ENCODE data around the gene DIP2C.

DNA sequence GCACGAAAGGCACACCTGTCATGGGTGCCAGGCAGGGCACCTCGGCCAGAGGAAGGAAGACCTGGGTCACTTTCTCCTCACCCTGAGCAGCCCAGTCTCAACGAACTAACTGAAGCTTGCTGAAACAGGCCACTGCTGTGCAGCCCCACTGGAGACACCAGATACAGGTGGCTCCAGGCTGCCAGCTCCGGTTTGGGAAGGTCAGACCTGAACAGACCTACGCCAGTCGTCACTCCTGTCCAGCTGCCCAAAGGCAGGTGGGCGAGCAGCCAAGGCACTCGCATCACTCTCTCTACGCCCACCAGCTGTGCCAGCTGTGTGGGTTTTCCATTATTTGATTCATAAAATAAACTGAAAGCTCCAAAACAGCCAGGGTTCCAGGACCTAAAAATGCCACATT lies 298.2 kb downstream of the DIP2C start:
- TF ChIP-seq, protein P1, sequence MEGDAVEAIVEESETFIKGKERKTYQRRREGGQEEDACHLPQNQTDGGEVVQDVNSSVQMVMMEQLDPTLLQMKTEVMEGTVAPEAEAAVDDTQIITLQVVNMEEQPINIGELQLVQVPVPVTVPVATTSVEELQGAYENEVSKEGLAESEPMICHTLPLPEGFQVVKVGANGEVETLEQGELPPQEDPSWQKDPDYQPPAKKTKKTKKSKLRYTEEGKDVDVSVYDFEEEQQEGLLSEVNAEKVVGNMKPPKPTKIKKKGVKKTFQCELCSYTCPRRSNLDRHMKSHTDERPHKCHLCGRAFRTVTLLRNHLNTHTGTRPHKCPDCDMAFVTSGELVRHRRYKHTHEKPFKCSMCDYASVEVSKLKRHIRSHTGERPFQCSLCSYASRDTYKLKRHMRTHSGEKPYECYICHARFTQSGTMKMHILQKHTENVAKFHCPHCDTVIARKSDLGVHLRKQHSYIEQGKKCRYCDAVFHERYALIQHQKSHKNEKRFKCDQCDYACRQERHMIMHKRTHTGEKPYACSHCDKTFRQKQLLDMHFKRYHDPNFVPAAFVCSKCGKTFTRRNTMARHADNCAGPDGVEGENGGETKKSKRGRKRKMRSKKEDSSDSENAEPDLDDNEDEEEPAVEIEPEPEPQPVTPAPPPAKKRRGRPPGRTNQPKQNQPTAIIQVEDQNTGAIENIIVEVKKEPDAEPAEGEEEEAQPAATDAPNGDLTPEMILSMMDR (IDR thresholded peaks at IDR 0.05) = no peak
- no peak for TF ChIP-seq POLR2A (IDR thresholded peaks at IDR 0.05)
